Liver (tissue), 9 donors: ENCODE measurements around the gene EFR3B. TPM values are rescaled to one million over a fixed set of nuclear protein-coding genes. Genes with fewer than 3 reads are reported as not detected.

Experiments used
- DNase-seq: peaks from one replicate; pipeline ENCODE4 v3.0.0-alpha.2; 2017; ENCODE audit warnings: low spot score
- H3K27ac ChIP-seq, 2 donors: one replicate each; pipeline ENCODE4 v1.7.0; 2013; ENCODE audit warnings: inconsistent platforms in 2 of 2, low read length in 2 of 2, control low read depth in 1 of 2, low read depth in 1 of 2, mild to moderate bottlenecking in 1 of 2
- H3K27me3 ChIP-seq, 4 donors: one replicate each; pipeline versions ENCODE4 v1.6.1 to v1.7.0; 2013; ENCODE audit warnings: low read length in 3 of 4, inconsistent platforms in 1 of 4, mild to moderate bottlenecking in 1 of 4, moderate library complexity in 1 of 4; ENCODE audit not compliant: control insufficient read depth in 4 of 4, insufficient read depth in 4 of 4
- H3K36me3 ChIP-seq, 4 donors: one replicate each; pipeline versions ENCODE4 v1.6.1 to v1.7.0; 2013; ENCODE audit warnings: low read length in 3 of 4, mild to moderate bottlenecking in 3 of 4, low read depth in 1 of 4, moderate library complexity in 1 of 4; ENCODE audit not compliant: control insufficient read depth in 4 of 4, insufficient read depth in 3 of 4
- H3K4me1 ChIP-seq, 4 donors: one replicate each; pipeline versions ENCODE4 v1.6.1 to v1.7.0; 2013; ENCODE audit warnings: low read length in 3 of 4, mild to moderate bottlenecking in 3 of 4, moderate library complexity in 1 of 4; ENCODE audit not compliant: control insufficient read depth in 4 of 4, insufficient read depth in 4 of 4
- H3K4me3 ChIP-seq, 3 donors: one replicate each; pipeline versions ENCODE4 v1.6.1 to v1.7.0; 2013; ENCODE audit warnings: low read length in 3 of 3, control low read depth in 1 of 3, low read depth in 1 of 3, mild to moderate bottlenecking in 1 of 3
- H3K9ac ChIP-seq, 2 donors: one replicate each; pipeline ENCODE4 v1.7.0; 2013; ENCODE audit warnings: low read length in 2 of 2, mild to moderate bottlenecking in 2 of 2, moderate library complexity in 2 of 2, control low read depth in 1 of 2, low read depth in 1 of 2
- H3K9me3 ChIP-seq, 4 donors: one replicate each; pipeline versions ENCODE4 v1.6.1 to v1.7.0; 2013; ENCODE audit warnings: low read length in 3 of 4; ENCODE audit not compliant: control insufficient read depth in 4 of 4
- ATF3 ChIP-seq: IDR thresholded peaks from 2 replicates; pipeline ENCODE4 v1.6.1; 2016; ENCODE audit warnings: antibody characterized with exemption
- CTCF ChIP-seq: fragments of 150-350 bp; IDR thresholded peaks from 2 replicates; pipeline ENCODE4 v1.5.1; 2017; ENCODE audit warnings: improper control_type of control experiment, low read depth, low read length; ENCODE audit not compliant: missing input control
- EGR1 ChIP-seq, 2 donors: IDR thresholded peaks; 2 replicates each; pipeline ENCODE4 v1.6.1; 2016 to 2018; ENCODE audit warnings: antibody characterized with exemption in 2 of 2, low read depth in 2 of 2
- FOXA1 ChIP-seq: IDR thresholded peaks from 2 replicates; pipeline ENCODE4 v1.6.1; 2016; ENCODE audit warnings: antibody characterized with exemption
- FOXA2 ChIP-seq: IDR thresholded peaks from 2 replicates; pipeline ENCODE4 v1.6.1; 2016; ENCODE audit warnings: antibody characterized with exemption
- GABPA ChIP-seq, 2 donors: IDR thresholded peaks in 1 of 2; conservative IDR thresholded peaks in 1 of 2; 2 replicates each; pipeline ENCODE4 v1.6.1; 2016; ENCODE audit warnings: antibody characterized with exemption in 2 of 2, mild to moderate bottlenecking in 1 of 2, moderate library complexity in 1 of 2
- HNF4A ChIP-seq, 2 donors: conservative IDR thresholded peaks; 2 replicates each; pipeline ENCODE4 v1.6.1; 2016; ENCODE audit warnings: antibody characterized with exemption in 2 of 2, mild to moderate bottlenecking in 2 of 2
- HNF4G ChIP-seq: IDR thresholded peaks from 2 replicates; pipeline ENCODE4 v1.6.1; 2016; ENCODE audit warnings: antibody characterized with exemption
- JUND ChIP-seq, 2 donors: IDR thresholded peaks; 2 replicates each; pipeline ENCODE4 v1.6.1; 2016; ENCODE audit warnings: antibody characterized with exemption in 2 of 2
- NR2F2 ChIP-seq: IDR thresholded peaks from 2 replicates; pipeline ENCODE4 v1.6.1; 2016; ENCODE audit warnings: antibody characterized with exemption
- RAD21 ChIP-seq, 2 donors: IDR thresholded peaks; 2 replicates each; pipeline ENCODE4 v1.6.1; 2016; ENCODE audit warnings: antibody characterized with exemption in 2 of 2, mild to moderate bottlenecking in 2 of 2
- REST ChIP-seq: IDR thresholded peaks from 2 replicates; pipeline ENCODE4 v1.6.1; 2016; ENCODE audit warnings: antibody characterized with exemption, mild to moderate bottlenecking
- RXRA ChIP-seq, 2 donors: IDR thresholded peaks; 2 replicates each; pipeline ENCODE4 v1.6.1; 2017 to 2018; ENCODE audit warnings: antibody characterized with exemption in 2 of 2, mild to moderate bottlenecking in 1 of 2
- SP1 ChIP-seq: IDR thresholded peaks from 2 replicates; pipeline ENCODE4 v1.6.1; 2018; ENCODE audit warnings: antibody characterized with exemption, mild to moderate bottlenecking
- TAF1 ChIP-seq: conservative IDR thresholded peaks from 2 replicates; pipeline ENCODE4 v1.6.1; 2016; ENCODE audit warnings: antibody characterized with exemption, mild to moderate bottlenecking
- YY1 ChIP-seq: IDR thresholded peaks from 2 replicates; pipeline ENCODE4 v1.6.1; 2016; ENCODE audit warnings: antibody characterized with exemption, mild to moderate bottlenecking
- ZBTB33 ChIP-seq: IDR thresholded peaks from 2 replicates; pipeline ENCODE4 v1.6.1; 2016; ENCODE audit warnings: antibody characterized with exemption
- WGBS: extraction: QIAGEN DNeasy Blood & Tissue Kit; methylation state at CpG from one replicate; pipeline ENCODE4 v1.1.7; 2013; 5-methylcytosine and 5-hydroxymethylcytosine counted together
- polyA plus RNA-seq, 2 donors: library from polyadenylated mRNA; stranded (reverse) in 1 of 2; unstranded in 1 of 2; fragments of 200-250 nt in 1 of 2; fragments of >200 nt in 1 of 2; fragmentation: Nextera tagmentation in 1 of 2; extraction: Ambion mirVana in 1 of 2; gene quantifications; one replicate each; pipeline versions ENCODE4 v1.2.1 to v1.2.3, GENCODE V29; 2013 to 2015
- total RNA-seq, 2 donors: library from RNA; depleted of rRNA; stranded (reverse); fragments of >200 nt; gene quantifications; one replicate each; pipeline ENCODE4 v1.2.3, GENCODE V29; 2014
- TF ChIP-seq, protein P1 (sequence below): IDR thresholded peaks from 2 replicates; pipeline ENCODE4 v1.6.1; 2016; ENCODE audit warnings: antibody characterized with exemption
- donor health status: healthy.
- donor health status: healthy.
- donor health status: healthy.
- donor health status: healthy.
- donor health status: healthy.

The EFR3B gene
- total and polyA plus RNA-seq, 4 donors, result 0.05 to 0.33 (median 0.23) TPM

- WGBS, result 97% methylated on average over 9 of the region's 9 CpGs
- Histone ChIP-seq H3K9me3 (no peaks in the 10 kb centered on the region), H3K4me1 (no peaks in the 10 kb centered on the region), H3K27ac (no peak overlapping the region), H3K36me3 (no peaks in the 10 kb centered on the region), H3K27me3 (no peaks in the 10 kb centered on the region), H3K9ac (no peak overlapping the region), H3K4me3 (no peak overlapping the region)
- TF ChIP-seq JUND (IDR thresholded peaks at IDR 0.05) (no peak), YY1 (no peak), RXRA (IDR thresholded peaks at IDR 0.05) (no peak), CTCF (no peak), FOXA2 (no peak), TAF1 (no peak), HNF4A (conservative IDR thresholded peaks at IDR 0.05) (no peak), RAD21 (IDR thresholded peaks at IDR 0.05) (no peak)
- TF ChIP-seq, protein P1, sequence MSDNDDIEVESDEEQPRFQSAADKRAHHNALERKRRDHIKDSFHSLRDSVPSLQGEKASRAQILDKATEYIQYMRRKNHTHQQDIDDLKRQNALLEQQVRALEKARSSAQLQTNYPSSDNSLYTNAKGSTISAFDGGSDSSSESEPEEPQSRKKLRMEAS, result no peak
- no peak for DNase-seq
Measured at GRCh38 chr2:25026008-25026530, 15.8 kb upstream of the EFR3B start.

- H3K4me3 ChIP-seq, result no peak overlapping the region
- H3K36me3 ChIP-seq, result no peaks in the 10 kb centered on the region
- no peak for DNase-seq
- no peak overlapping the region for H3K27ac ChIP-seq
- no peaks in the 10 kb centered on the region for H3K27me3 ChIP-seq
- TF ChIP-seq HNF4G (no peak), RAD21 (IDR thresholded peaks at IDR 0.05) (no peak), ZBTB33 (no peak), JUND (IDR thresholded peaks at IDR 0.05) (no peak), EGR1 (IDR thresholded peaks at IDR 0.05; ENCODE audit: low read depth in 2 of 2) (no peak), SP1 (no peak), HNF4A (conservative IDR thresholded peaks at IDR 0.05) (no peak), ATF3 (no peak), RXRA (IDR thresholded peaks at IDR 0.05) (no peak), NR2F2 (no peak), GABPA (IDR thresholded peaks at IDR 0.05 in 1 of 2, conservative IDR thresholded peaks at IDR 0.05 in 1 of 2) (no peak), YY1 (no peak), TAF1 (no peak), CTCF (no peak), FOXA2 (no peak), FOXA1 (no peak), REST (no peak)
- TF ChIP-seq, protein P1, result no peak
- no peak overlapping the region for H3K9ac ChIP-seq
- no peaks in the 10 kb centered on the region for H3K4me1 ChIP-seq
- 70% methylated on average over 4 of the region's 4 CpGs for WGBS
- H3K9me3 ChIP-seq, result no peaks in the 10 kb centered on the region
Measured at GRCh38 chr2:25029183-25029554, 12.7 kb upstream of the EFR3B start.
